Mesenchymal stem cell (in vitro differentiated cells and primary cell): ENCODE measurements around the gene CCDC200.
A peak's percentile ranks its signal among the peaks of the same experiment; 100 is the strongest.
"Not testable (repeated sequence)": the region's sequence is repeated elsewhere in the genome, so short reads cannot be mapped to it uniquely, and the experiment has no call there.

ENCODE experiments used
- DNase-seq: peaks from one replicate; pipeline ENCODE4 v3.0.0-alpha.2; 2013
- H2AFZ ChIP-seq: one replicate; pipeline ENCODE4 v1.6.1; 2013; ENCODE audit warnings: low read depth, mild to moderate bottlenecking, control low read depth, inconsistent platforms, low read length, moderate library complexity
- H2AK5ac ChIP-seq: 2 replicates; pipeline ENCODE4 v1.6.1; 2013; ENCODE audit warnings: low read length, moderate library complexity, mild to moderate bottlenecking, inconsistent platforms; ENCODE audit not compliant: severe bottlenecking
- H2BK120ac ChIP-seq: one replicate; pipeline ENCODE4 v1.6.1; 2013; ENCODE audit warnings: low read depth, mild to moderate bottlenecking, inconsistent platforms, low read length, moderate library complexity
- H2BK12ac ChIP-seq, 2 experiments: one replicate each; pipeline ENCODE4 v1.6.1; 2013; ENCODE audit warnings: inconsistent platforms in 2 of 2, low read length in 2 of 2, mild to moderate bottlenecking in 2 of 2, moderate library complexity in 2 of 2, control low read depth in 1 of 2
- H2BK15ac ChIP-seq: one replicate; pipeline ENCODE4 v1.6.1; 2013; ENCODE audit warnings: mild to moderate bottlenecking, low read depth, inconsistent platforms; ENCODE audit not compliant: poor library complexity, severe bottlenecking
- H2BK5ac ChIP-seq: 2 replicates; pipeline ENCODE4 v1.6.1; 2013; ENCODE audit warnings: low read depth, mild to moderate bottlenecking, low read length, control low read depth, inconsistent platforms; ENCODE audit not compliant: poor library complexity, severe bottlenecking
- H3K14ac ChIP-seq, 2 experiments: one replicate each; pipeline ENCODE4 v1.6.1; 2013; ENCODE audit warnings: inconsistent platforms in 2 of 2, low read length in 2 of 2, control low read depth in 1 of 2, mild to moderate bottlenecking in 1 of 2, moderate library complexity in 1 of 2
- H3K18ac ChIP-seq, 2 experiments: one replicate each; pipeline ENCODE4 v1.6.1; 2013; ENCODE audit warnings: inconsistent platforms in 2 of 2, low read length in 2 of 2, control low read depth in 1 of 2, low read depth in 1 of 2, mild to moderate bottlenecking in 1 of 2
- H3K23ac ChIP-seq, 2 experiments: one replicate each; pipeline ENCODE4 v1.6.1; 2013; ENCODE audit warnings: inconsistent platforms in 2 of 2, low read length in 2 of 2, mild to moderate bottlenecking in 2 of 2, moderate library complexity in 2 of 2, control low read depth in 1 of 2
- H3K27ac ChIP-seq: 2 replicates; pipeline ENCODE4 v1.5.1; 2013; ENCODE audit warnings: mild to moderate bottlenecking, moderate library complexity, low read length, control low read depth, inconsistent platforms; ENCODE audit not compliant: poor library complexity, severe bottlenecking
- H3K27me3 ChIP-seq, 2 experiments: 2 replicates each; pipeline versions ENCODE4 v1.6.1 to v1.7.0; 2013; ENCODE audit warnings: low read length in 2 of 2, mild to moderate bottlenecking in 2 of 2, moderate library complexity in 2 of 2, control low read depth in 1 of 2, inconsistent platforms in 1 of 2; ENCODE audit not compliant: control insufficient read depth in 1 of 2, insufficient read depth in 1 of 2
- H3K36me3 ChIP-seq, 2 experiments: 2 replicates each; pipeline versions ENCODE4 v1.6.1 to v1.7.0; 2013; ENCODE audit warnings: low read length in 2 of 2, control low read depth in 1 of 2, inconsistent platforms in 1 of 2, low read depth in 1 of 2, mild to moderate bottlenecking in 1 of 2; ENCODE audit not compliant: insufficient read depth in 2 of 2, control insufficient read depth in 1 of 2
- H3K4ac ChIP-seq, 2 experiments: one replicate each; pipeline ENCODE4 v1.6.1; 2013; ENCODE audit warnings: inconsistent platforms in 2 of 2, low read length in 2 of 2, mild to moderate bottlenecking in 2 of 2, moderate library complexity in 2 of 2, control low read depth in 1 of 2, low read depth in 1 of 2
- H3K4me1 ChIP-seq: 2 replicates; pipeline ENCODE4 v1.6.1; 2013; ENCODE audit warnings: low read depth, low read length, control low read depth; ENCODE audit not compliant: control insufficient read depth, insufficient read depth
- H3K4me2 ChIP-seq: 2 replicates; pipeline ENCODE4 v1.6.1; 2013; ENCODE audit warnings: low read length, mild to moderate bottlenecking, inconsistent platforms; ENCODE audit not compliant: poor library complexity, severe bottlenecking
- H3K4me3 ChIP-seq, 2 experiments: 2 replicates each; pipeline versions ENCODE4 v1.5.1 to v1.7.0; 2013; ENCODE audit warnings: low read length in 2 of 2, mild to moderate bottlenecking in 2 of 2, control low read depth in 1 of 2, low read depth in 1 of 2; ENCODE audit not compliant: insufficient read depth in 1 of 2
- H3K79me1 ChIP-seq: replicated peaks from 2 replicates; pipeline ENCODE4 v1.6.1; 2013; ENCODE audit warnings: mild to moderate bottlenecking, control low read depth, low read length, inconsistent platforms; ENCODE audit not compliant: poor library complexity, severe bottlenecking
- H3K9ac ChIP-seq: 2 replicates; pipeline ENCODE4 v1.7.0; 2013; ENCODE audit warnings: mild to moderate bottlenecking, low read length, moderate library complexity
- H3K9me3 ChIP-seq: 2 replicates; pipeline ENCODE4 v1.7.0; 2013; ENCODE audit warnings: mild to moderate bottlenecking, low read length; ENCODE audit not compliant: control insufficient read depth
- H4K8ac ChIP-seq: one replicate; pipeline ENCODE4 v1.6.1; 2013; ENCODE audit warnings: inconsistent platforms, mild to moderate bottlenecking, low read length, moderate library complexity
- H4K91ac ChIP-seq: one replicate; pipeline ENCODE4 v1.6.1; 2013; ENCODE audit warnings: mild to moderate bottlenecking, low read length, inconsistent platforms
- WGBS: methylation state at CpG from one replicate; pipeline ENCODE4 v1.1.7; 2013; ENCODE audit warnings: mixed read lengths; 5-methylcytosine and 5-hydroxymethylcytosine counted together

CCDC200 gene

DNA sequence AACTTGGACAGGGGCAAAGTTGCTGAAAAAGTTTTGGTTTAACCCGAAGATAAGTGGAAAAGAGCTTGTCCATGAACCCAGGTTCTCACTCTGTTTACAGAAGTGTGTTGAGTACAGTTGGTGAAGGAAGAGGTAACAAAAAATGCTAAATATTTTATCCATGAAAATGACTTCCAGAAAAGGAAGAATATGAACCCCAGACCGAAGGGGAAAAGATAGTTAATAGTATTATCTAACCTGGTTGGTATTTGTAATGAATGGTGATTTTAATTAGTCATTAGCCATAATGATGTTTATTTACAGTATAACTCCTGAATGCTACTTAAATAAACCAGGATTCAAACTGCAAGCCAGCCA lies 17.3 kb downstream of the CCDC200 start:
- Histone ChIP-seq H3K4me1 (peaks cover 3% of the 10 kb centered on the region), H3K9me3 (no peaks in the 10 kb centered on the region), H2BK12ac (no peak overlapping the region), H3K23ac (no peak overlapping the region), H2AFZ (no peak overlapping the region), H3K9ac (peak overlapping the region; percentile 94), H3K18ac (peak overlapping the region in 1 of 2 experiments; percentile 30), H3K27ac (peak overlapping the region; percentile 88), H3K4me3 (peak overlapping the region in 1 of 2 experiments; percentile 73), H3K14ac (no peak overlapping the region), H2BK5ac (no peak overlapping the region), H3K4ac (no peak overlapping the region), H2AK5ac (peak overlapping the region; percentile 77), H3K36me3 (peaks cover 27 to 60% of the 10 kb centered on the region in 2 experiments), H4K8ac (peak overlapping the region; percentile 80), H4K91ac (no peak overlapping the region), H2BK15ac (no peak overlapping the region), H3K27me3 (no peaks in the 10 kb centered on the region), H3K4me2 (peak overlapping the region; percentile 52), H2BK120ac (peak overlapping the region; percentile 61), H3K79me1 (peaks cover 24% of the 10 kb centered on the region)
- no peak for DNase-seq
- 65% methylated on average over 2 of the region's 2 CpGs for WGBS

DNA sequence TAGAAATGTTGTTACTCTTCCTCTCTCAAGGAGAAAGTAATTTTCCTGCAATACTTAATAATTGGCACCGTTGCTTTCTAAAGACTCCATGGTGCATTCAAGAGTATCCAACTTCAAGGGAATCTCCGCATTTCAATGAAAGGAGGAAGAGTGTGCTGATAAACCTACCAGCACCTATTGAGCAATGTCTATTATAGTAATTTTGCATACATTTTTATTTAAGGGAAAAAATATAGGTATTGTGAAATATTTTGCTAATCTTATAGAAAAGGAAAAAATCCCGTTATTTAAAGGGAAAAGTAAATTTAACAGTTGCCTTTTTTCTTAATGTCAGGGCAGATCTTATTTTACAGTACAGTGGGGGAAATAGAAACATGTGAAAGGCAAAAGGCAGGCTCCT lies 17.8 kb downstream of the CCDC200 start:
- H3K23ac ChIP-seq = no peak overlapping the region
- H3K4me2 ChIP-seq = no peak overlapping the region
- H3K4me1 ChIP-seq = peaks cover 3% of the 10 kb centered on the region
- H2BK120ac ChIP-seq = no peak overlapping the region
- H3K4ac ChIP-seq = no peak overlapping the region
- 100% methylated on average over 2 of the region's 3 CpGs for WGBS
- no peak overlapping the region for H3K14ac ChIP-seq
- no peak overlapping the region for H2AFZ ChIP-seq
- H3K9ac ChIP-seq = peak overlapping the region; percentile 94
- no peak for DNase-seq
- peak overlapping the region in 1 of 2 experiments; percentile 73 for H3K4me3 ChIP-seq
- H4K91ac ChIP-seq = no peak overlapping the region
- no peaks in the 10 kb centered on the region for H3K9me3 ChIP-seq
- no peak overlapping the region for H2BK12ac ChIP-seq
- peaks cover 21% of the 10 kb centered on the region for H3K79me1 ChIP-seq
- H4K8ac ChIP-seq = no peak overlapping the region
- no peak overlapping the region for H2BK15ac ChIP-seq
- H2BK5ac ChIP-seq = no peak overlapping the region
- H3K27ac ChIP-seq = peak overlapping the region; percentile 23
- H3K36me3 ChIP-seq = peaks cover 23 to 57% of the 10 kb centered on the region in 2 experiments
- no peak overlapping the region for H3K18ac ChIP-seq
- peak overlapping the region; percentile 77 for H2AK5ac ChIP-seq
- H3K27me3 ChIP-seq = no peaks in the 10 kb centered on the region

DNA sequence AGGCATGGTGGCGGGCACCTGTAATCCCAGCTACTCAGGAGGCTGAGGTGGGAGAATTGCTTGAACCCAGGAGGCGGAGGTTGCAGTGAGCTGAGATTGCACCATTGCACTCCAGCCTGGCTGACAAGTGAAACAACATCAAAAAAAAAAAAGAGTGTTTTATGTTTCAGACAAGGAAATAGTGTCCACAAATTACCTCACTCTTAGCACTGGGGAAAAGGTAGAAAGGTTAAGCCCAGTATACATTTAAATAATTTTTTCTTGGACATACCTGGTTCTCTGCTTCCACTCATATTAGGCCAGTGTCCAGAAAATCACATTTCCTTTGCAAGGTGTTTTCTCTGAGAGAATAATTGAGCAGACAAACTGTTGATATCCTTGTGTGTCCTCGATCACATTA lies 25.4 kb downstream of the CCDC200 start:
- not testable (repeated sequence) for H2AK5ac ChIP-seq, H3K27me3 ChIP-seq, H3K9ac ChIP-seq, H3K27ac ChIP-seq, H4K8ac ChIP-seq, H2BK5ac ChIP-seq, H3K14ac ChIP-seq, H3K23ac ChIP-seq, H3K4me3 ChIP-seq, H3K4me1 ChIP-seq, H3K9me3 ChIP-seq, H2BK12ac ChIP-seq, H3K18ac ChIP-seq, H3K4ac ChIP-seq, H2BK120ac ChIP-seq, H3K4me2 ChIP-seq, H3K79me1 ChIP-seq, H2BK15ac ChIP-seq, H4K91ac ChIP-seq, DNase-seq, H2AFZ ChIP-seq
- H3K36me3 ChIP-seq = peaks cover 59 to 92% of the 10 kb centered on the region in 2 experiments
- 100% methylated on average over 3 of the region's 3 CpGs for WGBS

DNA sequence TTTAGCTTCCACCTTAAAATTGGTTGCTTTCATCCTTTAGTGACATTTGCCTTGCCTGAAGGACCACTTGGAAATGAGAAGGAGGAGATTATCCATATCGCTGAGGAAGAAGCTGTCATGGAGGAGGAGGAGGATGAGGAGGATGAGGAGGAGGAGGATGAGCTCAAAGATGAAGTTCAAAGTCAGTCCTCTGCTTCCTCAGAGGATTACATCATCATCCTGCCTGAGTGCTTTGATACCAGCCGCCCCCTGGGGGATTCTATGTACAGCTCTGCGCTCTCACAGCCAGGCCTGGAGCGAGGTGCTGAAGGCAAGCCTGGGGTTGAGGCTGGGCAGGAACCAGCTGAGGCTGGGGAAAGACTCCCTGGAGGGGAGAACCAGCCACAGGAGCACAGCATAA lies 28.3 kb downstream of the CCDC200 start:
- H3K79me1 ChIP-seq = peaks cover 5% of the 10 kb centered on the region
- H3K14ac ChIP-seq = no peak overlapping the region
- no peak for DNase-seq
- peaks cover 64 to 96% of the 10 kb centered on the region in 2 experiments for H3K36me3 ChIP-seq
- H2AFZ ChIP-seq = no peak overlapping the region
- no peak overlapping the region for H3K18ac ChIP-seq
- no peaks in the 10 kb centered on the region for H3K4me1 ChIP-seq
- H3K4me3 ChIP-seq = no peak overlapping the region
- no peak overlapping the region for H3K4ac ChIP-seq
- H3K9ac ChIP-seq = no peak overlapping the region
- H2BK120ac ChIP-seq = no peak overlapping the region
- no peak overlapping the region for H4K91ac ChIP-seq
- no peak overlapping the region for H2BK12ac ChIP-seq
- no peaks in the 10 kb centered on the region for H3K9me3 ChIP-seq
- H4K8ac ChIP-seq = no peak overlapping the region
- H3K23ac ChIP-seq = no peak overlapping the region
- H3K4me2 ChIP-seq = no peak overlapping the region
- H3K27me3 ChIP-seq = no peaks in the 10 kb centered on the region
- no peak overlapping the region for H2AK5ac ChIP-seq
- no peak overlapping the region for H2BK15ac ChIP-seq
- no peak overlapping the region for H2BK5ac ChIP-seq
- 93% methylated on average over 4 of the region's 4 CpGs for WGBS
- no peak overlapping the region for H3K27ac ChIP-seq
